Measurements from ENCODE around the gene S100A8.

DNA sequence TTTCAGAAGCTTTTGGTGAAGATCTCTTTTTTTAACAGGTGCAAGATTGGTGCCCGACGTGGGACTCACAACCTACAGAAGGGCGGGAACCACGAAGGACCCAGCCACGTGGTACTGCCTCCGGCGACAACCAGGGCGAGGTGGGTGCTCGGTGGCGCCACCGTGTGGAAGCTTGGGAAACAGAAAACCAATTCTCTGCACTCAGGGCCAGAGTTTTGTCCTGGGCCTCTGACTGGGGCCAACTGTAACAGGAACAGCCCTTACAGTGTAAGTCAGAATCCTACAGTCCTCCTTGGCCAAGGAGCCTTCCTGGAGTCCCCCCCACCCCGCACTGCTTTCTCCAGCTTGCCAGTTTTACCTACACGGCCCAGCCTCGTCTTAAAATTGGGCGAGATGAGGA lies 13.9 kb upstream of the S100A8 start:
- TF ChIP-seq POLR2AphosphoS5 (IDR thresholded peaks at IDR 0.05; ENCODE audit: borderline replicate concordance, low read depth, low read length) (no peak), EZH2 (IDR thresholded peaks at IDR 0.05) (no peak)
